Subcutaneous abdominal adipose tissue (tissue), 5 donors: Measurements from ENCODE around the gene DIP2C.
"Not testable (repeated sequence)": the region's sequence is repeated elsewhere in the genome, so short reads cannot be mapped to it uniquely, and the experiment has no call there.

Source experiments
- H3K27ac ChIP-seq: one replicate; pipeline ENCODE4 v1.7.0; 2013; ENCODE audit warnings: low read depth, mild to moderate bottlenecking, inconsistent platforms, low read length, moderate library complexity
- H3K27me3 ChIP-seq, 5 donors: one replicate each; pipeline ENCODE4 v1.7.0; 2013; ENCODE audit warnings: low read length in 5 of 5, inconsistent platforms in 1 of 5; ENCODE audit not compliant: control insufficient read depth in 5 of 5, insufficient read depth in 4 of 5
- H3K36me3 ChIP-seq, 5 donors: one replicate each; pipeline ENCODE4 v1.7.0; 2013; ENCODE audit warnings: low read length in 5 of 5; ENCODE audit not compliant: control insufficient read depth in 5 of 5, insufficient read depth in 5 of 5
- H3K4me1 ChIP-seq, 5 donors: one replicate each; pipeline ENCODE4 v1.7.0; 2013; ENCODE audit warnings: low read length in 5 of 5, mild to moderate bottlenecking in 3 of 5, moderate library complexity in 1 of 5; ENCODE audit not compliant: control insufficient read depth in 5 of 5, insufficient read depth in 5 of 5
- H3K4me3 ChIP-seq, 5 donors: one replicate each; pipeline ENCODE4 v1.7.0; 2013; ENCODE audit warnings: low read length in 5 of 5, low read depth in 1 of 5
- H3K9ac ChIP-seq, 5 donors: one replicate each; pipeline ENCODE4 v1.7.0; 2013; ENCODE audit warnings: low read length in 5 of 5, mild to moderate bottlenecking in 4 of 5, moderate library complexity in 3 of 5
- H3K9me3 ChIP-seq, 5 donors: one replicate each; pipeline ENCODE4 v1.7.0; 2013; ENCODE audit warnings: low read length in 5 of 5; ENCODE audit not compliant: control insufficient read depth in 5 of 5
- donor health status: healthy.
- donor health status: healthy.
- donor health status: healthy.
- donor health status: healthy.
- donor health status: healthy.

DIP2C gene

DNA sequence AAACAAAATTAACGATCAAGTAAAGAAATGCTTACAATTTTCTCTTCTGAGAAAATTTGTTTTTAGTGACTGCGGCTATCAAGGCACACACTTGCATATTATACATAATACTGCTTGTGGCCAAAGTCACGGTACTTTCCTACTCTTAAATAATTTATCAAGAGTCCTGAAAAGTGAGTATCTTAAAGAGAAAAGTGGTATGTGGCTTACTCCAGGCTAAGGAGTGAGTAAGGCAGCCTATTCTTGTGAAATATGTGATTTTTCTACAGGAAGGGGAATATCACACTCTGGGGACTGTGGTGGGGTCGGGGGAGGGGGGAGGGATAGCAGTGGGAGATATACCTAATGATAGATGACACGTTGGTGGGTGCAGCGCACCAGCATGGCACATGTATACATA is 240.1 kb downstream of the DIP2C start:
- H3K27me3 ChIP-seq, H3K9ac ChIP-seq, H3K4me1 ChIP-seq, H3K36me3 ChIP-seq, H3K4me3 ChIP-seq, H3K27ac ChIP-seq, H3K9me3 ChIP-seq: not testable (repeated sequence)

DNA sequence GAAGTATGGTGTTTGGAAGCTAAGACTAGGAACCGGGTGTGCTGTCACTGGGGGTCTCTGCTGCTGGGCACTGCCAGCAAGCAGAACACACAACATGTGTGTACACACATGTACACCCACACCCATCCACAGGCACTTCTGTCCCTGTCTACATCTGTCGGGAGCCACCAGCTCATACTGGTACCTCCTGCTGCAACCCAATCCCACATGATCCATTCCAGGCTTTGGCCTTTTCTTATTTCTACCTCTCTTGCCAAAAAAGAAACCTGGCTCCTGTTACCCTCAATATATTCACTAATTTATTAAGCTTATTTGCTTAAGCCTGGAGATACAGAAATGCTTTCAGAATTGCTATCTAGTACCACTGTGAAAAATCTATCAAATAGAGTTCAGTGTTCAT is 246.0 kb downstream of the DIP2C start:
- no peaks in the 10 kb centered on the region for H3K4me1 ChIP-seq
- H3K27me3 ChIP-seq = no peaks in the 10 kb centered on the region
- no peak overlapping the region for H3K9ac ChIP-seq
- H3K4me3 ChIP-seq = no peak overlapping the region
- H3K9me3 ChIP-seq = no peaks in the 10 kb centered on the region
- peaks cover 0 to 15% (median 9%) of the 10 kb centered on the region in 5 donors for H3K36me3 ChIP-seq
- no peak overlapping the region for H3K27ac ChIP-seq

DNA sequence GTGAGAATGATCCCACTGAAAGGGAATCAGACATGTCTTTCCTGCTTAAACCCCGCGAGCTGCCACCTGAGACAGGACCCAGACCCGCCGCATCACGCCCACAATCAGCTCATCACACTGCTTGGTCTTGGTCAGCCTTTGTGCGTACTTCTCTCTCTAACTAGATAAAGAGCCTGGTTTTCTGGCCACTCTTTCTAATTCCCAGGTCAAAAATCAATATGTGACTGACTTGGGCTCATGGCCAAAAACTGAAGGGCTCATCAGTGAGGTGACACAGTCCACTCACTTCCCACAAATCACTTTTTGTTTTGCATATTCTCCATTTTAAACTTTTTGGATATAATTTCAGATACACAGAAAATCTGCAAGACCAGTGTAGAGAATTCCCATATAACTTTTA is 247.3 kb downstream of the DIP2C start:
- H3K27me3 ChIP-seq = no peaks in the 10 kb centered on the region
- peaks cover 0 to 15% (median 9%) of the 10 kb centered on the region in 5 donors for H3K36me3 ChIP-seq
- peaks cover 0 to 6% (median 0%) of the 10 kb centered on the region in 5 donors for H3K4me1 ChIP-seq
- no peak overlapping the region for H3K4me3 ChIP-seq
- H3K9ac ChIP-seq = no peak overlapping the region
- H3K9me3 ChIP-seq = no peaks in the 10 kb centered on the region
- no peak overlapping the region for H3K27ac ChIP-seq

DNA sequence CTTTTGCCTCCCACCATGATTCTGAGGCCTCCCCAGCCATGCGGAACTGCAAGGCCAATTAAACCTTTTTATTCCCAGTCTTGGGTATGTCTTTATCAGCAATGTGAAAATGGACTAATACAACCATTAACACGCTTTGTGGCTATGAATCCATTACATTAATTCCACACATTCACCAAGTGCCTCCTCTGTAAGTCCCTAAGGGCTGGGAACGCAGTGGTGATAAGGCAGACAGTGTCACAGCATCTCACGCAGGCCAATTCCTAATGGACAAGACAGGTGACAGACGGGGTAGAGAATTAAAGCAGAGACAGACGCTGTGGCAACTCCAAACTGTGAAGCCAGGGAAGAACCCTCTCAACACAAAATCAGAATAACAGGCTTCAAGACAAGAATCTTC is 247.8 kb downstream of the DIP2C start:
- peaks cover 0 to 15% (median 11%) of the 10 kb centered on the region in 5 donors for H3K36me3 ChIP-seq
- H3K4me1 ChIP-seq = peaks cover 0 to 6% (median 0%) of the 10 kb centered on the region in 5 donors
- H3K27ac ChIP-seq = no peak overlapping the region
- no peaks in the 10 kb centered on the region for H3K9me3 ChIP-seq
- no peak overlapping the region for H3K4me3 ChIP-seq
- H3K27me3 ChIP-seq = no peaks in the 10 kb centered on the region
- H3K9ac ChIP-seq = no peak overlapping the region

DNA sequence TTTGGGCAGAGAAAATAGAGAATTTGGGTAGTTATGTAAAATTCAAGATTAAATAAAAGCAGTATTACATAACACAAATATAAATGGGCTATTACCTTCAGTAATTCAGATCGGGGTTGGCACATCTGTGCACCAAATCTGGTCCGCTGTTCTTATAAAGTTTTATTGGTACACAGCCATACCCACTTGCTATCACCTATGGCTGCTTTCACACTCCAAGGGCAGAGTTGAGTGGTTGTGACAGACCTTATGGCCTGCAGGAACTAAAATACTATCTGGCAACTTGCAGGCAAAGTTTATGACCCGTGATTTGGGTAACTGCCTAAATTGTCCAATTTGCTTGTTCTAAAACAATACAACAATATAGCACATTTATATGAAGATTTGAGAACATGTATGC is 249.3 kb downstream of the DIP2C start:
- Histone ChIP-seq H3K4me1 (peaks cover 0 to 6% (median 3%) of the 10 kb centered on the region in 5 donors), H3K4me3 (no peak overlapping the region), H3K27ac (no peak overlapping the region), H3K9ac (no peak overlapping the region), H3K9me3 (no peaks in the 10 kb centered on the region), H3K36me3 (peaks cover 0 to 22% (median 11%) of the 10 kb centered on the region in 5 donors), H3K27me3 (no peaks in the 10 kb centered on the region)

DNA sequence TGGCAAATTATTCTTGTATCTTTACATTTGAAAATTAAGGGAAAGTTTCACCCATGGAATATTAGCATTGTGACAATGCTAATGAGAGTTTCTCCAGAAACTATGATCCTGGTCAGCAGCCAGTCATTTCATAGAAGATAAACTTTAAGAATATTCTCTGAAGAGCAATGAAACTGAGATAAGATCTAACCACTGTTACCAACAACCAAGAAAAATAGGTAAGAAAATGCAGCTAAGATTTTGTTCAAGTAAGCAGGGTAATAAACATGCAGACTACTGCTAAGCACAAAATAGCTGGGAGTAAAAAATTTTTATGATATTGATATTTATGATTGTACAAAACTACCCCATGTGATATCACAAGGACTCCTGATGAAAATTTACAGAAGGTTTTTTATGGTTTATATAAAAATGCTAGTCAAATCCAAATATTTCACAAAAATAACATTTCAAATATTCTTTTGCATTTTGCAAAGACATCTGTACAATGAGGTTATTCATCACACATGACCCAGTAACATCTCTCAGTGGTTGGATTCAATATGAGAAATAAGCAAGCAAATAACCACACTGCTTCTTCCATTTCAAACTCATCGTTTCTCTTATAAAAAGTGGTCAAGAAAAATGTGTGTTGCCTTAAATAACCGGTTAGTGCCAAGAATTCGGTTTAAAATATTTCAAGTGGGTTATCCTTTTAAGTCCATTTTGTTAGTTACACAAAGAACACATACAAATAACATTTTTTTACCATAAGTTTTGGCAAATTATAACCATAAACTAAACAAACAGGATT is 251.6 kb downstream of the DIP2C start:
- Histone ChIP-seq H3K4me3 (no peak overlapping the region), H3K27ac (no peak overlapping the region), H3K9ac (no peak overlapping the region), H3K36me3 (peaks cover 0 to 22% (median 11%) of the 10 kb centered on the region in 5 donors), H3K27me3 (no peaks in the 10 kb centered on the region), H3K9me3 (no peaks in the 10 kb centered on the region), H3K4me1 (peaks cover 0 to 6% (median 4%) of the 10 kb centered on the region in 5 donors)

DNA sequence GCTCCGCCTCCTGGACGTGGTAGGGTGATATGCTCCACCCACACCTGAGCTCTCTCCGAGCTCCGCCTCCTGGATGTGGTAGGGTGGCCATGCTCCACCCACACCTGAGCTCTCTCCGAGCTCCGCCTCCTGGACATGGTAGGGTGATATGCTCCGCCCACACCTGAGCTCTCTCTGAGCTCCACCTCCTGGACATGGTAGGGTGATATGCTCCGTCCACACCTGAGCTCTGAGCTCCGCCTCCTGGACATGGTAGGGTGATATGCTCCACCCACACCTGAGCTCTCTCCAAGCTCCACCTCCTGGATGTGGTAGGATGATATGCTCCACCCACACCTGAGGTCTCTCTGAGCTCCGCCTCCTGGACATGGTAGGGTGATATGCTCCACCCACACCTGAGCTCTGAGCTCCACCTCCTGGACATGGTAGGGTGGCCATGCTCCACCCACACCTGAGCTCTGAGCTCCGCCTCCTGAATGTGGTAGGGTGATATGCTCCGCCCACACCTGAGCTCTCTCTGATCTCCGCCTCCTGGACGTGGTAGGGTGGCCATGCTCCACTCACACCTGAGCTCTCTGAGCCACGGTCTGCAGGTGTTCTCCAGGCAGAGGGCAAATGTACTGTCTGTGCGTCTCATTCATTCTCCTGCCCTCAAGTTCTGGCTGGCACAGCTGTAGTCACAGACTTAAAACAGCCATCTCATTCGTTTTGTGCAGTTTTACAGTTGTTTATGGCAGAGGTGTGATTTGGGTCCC is 252.4 kb downstream of the DIP2C start:
- peaks cover 0 to 6% (median 4%) of the 10 kb centered on the region in 5 donors for H3K4me1 ChIP-seq
- H3K27ac ChIP-seq = no peak overlapping the region
- H3K27me3 ChIP-seq = no peaks in the 10 kb centered on the region
- no peak overlapping the region for H3K4me3 ChIP-seq
- H3K9me3 ChIP-seq = no peaks in the 10 kb centered on the region
- no peak overlapping the region for H3K9ac ChIP-seq
- peaks cover 0 to 22% (median 11%) of the 10 kb centered on the region in 5 donors for H3K36me3 ChIP-seq

DNA sequence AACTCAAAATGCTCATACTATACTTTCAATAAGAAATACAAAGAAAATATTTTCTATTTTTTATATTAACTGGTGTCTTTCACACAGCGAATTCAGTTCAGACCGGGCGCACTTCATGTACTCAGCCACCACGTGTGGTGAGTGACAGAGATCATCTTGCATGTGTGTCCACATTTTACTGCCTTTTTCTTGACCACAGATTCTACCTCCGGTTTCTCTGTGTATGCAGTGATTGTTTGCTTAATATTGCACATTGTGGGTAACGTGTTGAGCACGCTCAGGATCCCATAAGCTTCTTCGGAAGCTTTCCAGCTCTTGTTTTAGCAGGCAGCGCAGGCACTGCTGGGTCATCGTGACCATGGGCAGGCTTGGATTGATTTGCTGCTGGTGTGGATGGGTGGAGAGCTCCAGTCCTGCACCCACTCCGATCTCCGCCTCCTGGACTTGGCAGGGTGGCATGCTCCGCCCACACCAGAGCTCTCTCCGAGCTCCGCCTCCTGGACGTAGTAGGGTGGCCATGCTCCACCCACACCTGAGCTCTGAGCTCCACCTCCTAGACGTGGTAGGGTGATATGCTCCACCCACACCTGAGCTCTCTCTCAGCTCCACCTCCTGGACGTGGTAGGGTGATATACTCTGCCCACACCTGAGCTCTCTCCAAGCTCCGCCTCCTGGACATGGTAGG is 253.3 kb downstream of the DIP2C start:
- no peak overlapping the region for H3K4me3 ChIP-seq
- peaks cover 0 to 6% (median 4%) of the 10 kb centered on the region in 5 donors for H3K4me1 ChIP-seq
- H3K36me3 ChIP-seq = peaks cover 0 to 22% (median 11%) of the 10 kb centered on the region in 5 donors
- H3K9ac ChIP-seq = no peak overlapping the region
- H3K27ac ChIP-seq = no peak overlapping the region
- no peaks in the 10 kb centered on the region for H3K9me3 ChIP-seq
- no peaks in the 10 kb centered on the region for H3K27me3 ChIP-seq

DNA sequence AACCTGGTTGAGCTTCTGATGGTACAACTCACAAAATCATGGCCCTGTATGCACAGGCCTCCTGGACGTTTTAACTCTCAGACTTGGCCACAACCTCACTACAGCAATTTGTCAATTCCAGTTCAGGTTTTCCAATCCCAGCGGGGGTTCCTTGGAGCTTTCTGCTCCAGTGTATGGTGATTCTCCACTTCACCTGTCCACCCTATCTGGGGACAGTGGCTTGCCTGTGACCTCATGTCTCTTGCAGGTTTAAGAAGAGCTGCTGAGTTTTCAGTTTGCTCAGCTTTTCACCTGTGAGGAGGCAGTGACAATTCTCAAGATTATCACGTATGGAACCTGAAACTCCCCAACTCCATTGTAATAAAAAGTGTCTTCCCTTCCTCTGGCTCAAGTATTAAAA is 254.1 kb downstream of the DIP2C start:
- Histone ChIP-seq H3K9ac (no peak overlapping the region), H3K4me3 (no peak overlapping the region), H3K9me3 (no peaks in the 10 kb centered on the region), H3K27me3 (no peaks in the 10 kb centered on the region), H3K4me1 (peaks cover 0 to 6% (median 4%) of the 10 kb centered on the region in 5 donors), H3K27ac (no peak overlapping the region), H3K36me3 (peaks cover 0 to 18% (median 7%) of the 10 kb centered on the region in 5 donors)

DNA sequence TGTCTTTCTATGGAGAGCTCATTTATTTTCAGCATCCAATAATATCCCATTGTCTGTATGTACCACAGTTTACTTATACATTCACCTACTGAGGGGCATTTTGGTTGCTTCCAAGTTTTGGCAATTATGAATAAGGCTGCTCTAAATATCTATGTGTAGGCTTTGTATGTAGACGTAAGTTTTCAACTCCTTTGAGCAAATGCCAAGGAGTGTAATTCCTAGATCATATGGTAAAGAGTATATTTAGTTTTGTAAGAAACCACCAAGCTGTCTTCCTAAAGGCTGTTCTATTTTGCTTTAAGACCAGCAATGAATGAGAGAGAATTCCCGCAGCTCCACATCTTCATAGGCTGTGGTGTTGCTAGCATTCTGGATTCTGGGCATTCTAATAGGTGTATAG is 259.8 kb downstream of the DIP2C start:
- Histone ChIP-seq H3K9ac (no peak overlapping the region), H3K9me3 (no peaks in the 10 kb centered on the region), H3K27me3 (no peaks in the 10 kb centered on the region), H3K4me3 (no peak overlapping the region), H3K4me1 (no peaks in the 10 kb centered on the region), H3K36me3 (no peaks in the 10 kb centered on the region), H3K27ac (no peak overlapping the region)
